ENCODE results near the gene DNM2. TPM values are rescaled to one million over a fixed set of nuclear protein-coding genes. Genes with fewer than 3 reads are reported as not detected.

Gene DNM2
- total and polyA plus RNA-seq, 9 of the 15 experiments (the other 6 are each of a cell fraction or from before 2014, with no cell fraction given): 2.2 to 161 (median 72.6) TPM

DNA sequence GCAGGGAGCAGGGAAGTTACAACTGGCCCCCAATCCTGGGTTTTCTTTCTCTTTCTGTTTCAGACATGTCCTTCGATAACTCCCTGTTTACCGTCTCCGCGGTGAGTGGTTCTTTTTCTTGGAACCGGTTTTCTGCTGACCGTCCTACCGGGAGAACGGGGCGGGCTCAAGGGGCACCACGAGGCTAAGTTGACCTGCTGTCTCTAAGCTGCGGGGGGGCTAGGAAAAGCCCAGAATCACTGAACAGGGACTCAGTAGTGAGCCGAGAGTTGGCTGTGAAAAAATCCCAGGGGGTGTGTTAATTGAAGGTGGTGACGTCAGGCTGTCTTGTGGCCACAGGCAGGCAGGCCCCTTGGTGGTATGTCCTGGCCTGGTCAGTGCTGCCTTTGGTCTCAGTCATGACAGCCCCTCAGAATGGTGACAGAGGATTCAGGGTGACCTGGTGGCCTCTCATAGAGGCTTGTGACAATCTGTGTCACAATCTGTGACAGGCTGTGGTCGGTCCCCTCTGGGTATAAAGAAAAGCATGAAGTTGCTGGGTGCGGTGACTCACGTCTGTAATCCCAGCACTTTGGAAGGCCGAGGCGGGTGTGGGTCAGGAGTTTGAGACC lies 145.3 kb downstream of the DNM2 start (continued):
- TF ChIP-seq, protein P1, sequence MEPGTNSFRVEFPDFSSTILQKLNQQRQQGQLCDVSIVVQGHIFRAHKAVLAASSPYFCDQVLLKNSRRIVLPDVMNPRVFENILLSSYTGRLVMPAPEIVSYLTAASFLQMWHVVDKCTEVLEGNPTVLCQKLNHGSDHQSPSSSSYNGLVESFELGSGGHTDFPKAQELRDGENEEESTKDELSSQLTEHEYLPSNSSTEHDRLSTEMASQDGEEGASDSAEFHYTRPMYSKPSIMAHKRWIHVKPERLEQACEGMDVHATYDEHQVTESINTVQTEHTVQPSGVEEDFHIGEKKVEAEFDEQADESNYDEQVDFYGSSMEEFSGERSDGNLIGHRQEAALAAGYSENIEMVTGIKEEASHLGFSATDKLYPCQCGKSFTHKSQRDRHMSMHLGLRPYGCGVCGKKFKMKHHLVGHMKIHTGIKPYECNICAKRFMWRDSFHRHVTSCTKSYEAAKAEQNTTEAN (CRISPR knock-in tag; IDR thresholded peaks at IDR 0.05): 0 out of 2 replicates have a peak, but pooled peaks have one; percentile 27
- TF ChIP-seq ELF1 (tag; IDR thresholded peaks at IDR 0.05) (0 out of 2 replicates have a peak, but pooled peaks have one; percentile 30), SP1 (CRISPR knock-in tag; IDR thresholded peaks at IDR 0.05) (peak; percentile 47; the same call in 1 of the 2 replicates), ADNP (tag; IDR thresholded peaks at IDR 0.05) (peak; percentile 64; the same call in 1 of the 2 replicates), MAZ (CRISPR knock-in tag; conservative IDR thresholded peaks at IDR 0.05 in 1 of 2, IDR thresholded peaks at IDR 0.05 in 1 of 2) (peak in 1 of 2 experiments; percentile 43; a peak in 1 of 4 replicates), NFE2 (IDR thresholded peaks at IDR 0.05; ENCODE audit: low read depth) (no peak), RFX5 (IDR thresholded peaks at IDR 0.05; ENCODE audit: low read depth, low read length) (no peak), U2AF2 (optimal IDR thresholded peaks at IDR 0.05; ENCODE audit: low read depth, low read length) (no peak), LEF1 (IDR thresholded peaks at IDR 0.05) (peak; percentile 23; the same call in 1 of the 2 replicates), TCF7L2 (IDR thresholded peaks at IDR 0.05; ENCODE audit: low read depth, low read length) (no peak)
- TF ChIP-seq, protein P2, sequence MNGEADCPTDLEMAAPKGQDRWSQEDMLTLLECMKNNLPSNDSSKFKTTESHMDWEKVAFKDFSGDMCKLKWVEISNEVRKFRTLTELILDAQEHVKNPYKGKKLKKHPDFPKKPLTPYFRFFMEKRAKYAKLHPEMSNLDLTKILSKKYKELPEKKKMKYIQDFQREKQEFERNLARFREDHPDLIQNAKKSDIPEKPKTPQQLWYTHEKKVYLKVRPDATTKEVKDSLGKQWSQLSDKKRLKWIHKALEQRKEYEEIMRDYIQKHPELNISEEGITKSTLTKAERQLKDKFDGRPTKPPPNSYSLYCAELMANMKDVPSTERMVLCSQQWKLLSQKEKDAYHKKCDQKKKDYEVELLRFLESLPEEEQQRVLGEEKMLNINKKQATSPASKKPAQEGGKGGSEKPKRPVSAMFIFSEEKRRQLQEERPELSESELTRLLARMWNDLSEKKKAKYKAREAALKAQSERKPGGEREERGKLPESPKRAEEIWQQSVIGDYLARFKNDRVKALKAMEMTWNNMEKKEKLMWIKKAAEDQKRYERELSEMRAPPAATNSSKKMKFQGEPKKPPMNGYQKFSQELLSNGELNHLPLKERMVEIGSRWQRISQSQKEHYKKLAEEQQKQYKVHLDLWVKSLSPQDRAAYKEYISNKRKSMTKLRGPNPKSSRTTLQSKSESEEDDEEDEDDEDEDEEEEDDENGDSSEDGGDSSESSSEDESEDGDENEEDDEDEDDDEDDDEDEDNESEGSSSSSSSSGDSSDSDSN (IDR thresholded peaks at IDR 0.05; ENCODE audit: borderline replicate concordance in 1 of 2, low read depth in 2 of 2, low read length in 2 of 2): no peak
- TF ChIP-seq, protein P3, sequence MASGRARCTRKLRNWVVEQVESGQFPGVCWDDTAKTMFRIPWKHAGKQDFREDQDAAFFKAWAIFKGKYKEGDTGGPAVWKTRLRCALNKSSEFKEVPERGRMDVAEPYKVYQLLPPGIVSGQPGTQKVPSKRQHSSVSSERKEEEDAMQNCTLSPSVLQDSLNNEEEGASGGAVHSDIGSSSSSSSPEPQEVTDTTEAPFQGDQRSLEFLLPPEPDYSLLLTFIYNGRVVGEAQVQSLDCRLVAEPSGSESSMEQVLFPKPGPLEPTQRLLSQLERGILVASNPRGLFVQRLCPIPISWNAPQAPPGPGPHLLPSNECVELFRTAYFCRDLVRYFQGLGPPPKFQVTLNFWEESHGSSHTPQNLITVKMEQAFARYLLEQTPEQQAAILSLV (tag; IDR thresholded peaks at IDR 0.05): no peak
- TF ChIP-seq, protein P4, sequence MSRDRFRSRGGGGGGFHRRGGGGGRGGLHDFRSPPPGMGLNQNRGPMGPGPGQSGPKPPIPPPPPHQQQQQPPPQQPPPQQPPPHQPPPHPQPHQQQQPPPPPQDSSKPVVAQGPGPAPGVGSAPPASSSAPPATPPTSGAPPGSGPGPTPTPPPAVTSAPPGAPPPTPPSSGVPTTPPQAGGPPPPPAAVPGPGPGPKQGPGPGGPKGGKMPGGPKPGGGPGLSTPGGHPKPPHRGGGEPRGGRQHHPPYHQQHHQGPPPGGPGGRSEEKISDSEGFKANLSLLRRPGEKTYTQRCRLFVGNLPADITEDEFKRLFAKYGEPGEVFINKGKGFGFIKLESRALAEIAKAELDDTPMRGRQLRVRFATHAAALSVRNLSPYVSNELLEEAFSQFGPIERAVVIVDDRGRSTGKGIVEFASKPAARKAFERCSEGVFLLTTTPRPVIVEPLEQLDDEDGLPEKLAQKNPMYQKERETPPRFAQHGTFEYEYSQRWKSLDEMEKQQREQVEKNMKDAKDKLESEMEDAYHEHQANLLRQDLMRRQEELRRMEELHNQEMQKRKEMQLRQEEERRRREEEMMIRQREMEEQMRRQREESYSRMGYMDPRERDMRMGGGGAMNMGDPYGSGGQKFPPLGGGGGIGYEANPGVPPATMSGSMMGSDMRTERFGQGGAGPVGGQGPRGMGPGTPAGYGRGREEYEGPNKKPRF (IDR thresholded peaks at IDR 0.05; ENCODE audit: low read depth, low read length): no peak
- TF ChIP-seq, protein P5, sequence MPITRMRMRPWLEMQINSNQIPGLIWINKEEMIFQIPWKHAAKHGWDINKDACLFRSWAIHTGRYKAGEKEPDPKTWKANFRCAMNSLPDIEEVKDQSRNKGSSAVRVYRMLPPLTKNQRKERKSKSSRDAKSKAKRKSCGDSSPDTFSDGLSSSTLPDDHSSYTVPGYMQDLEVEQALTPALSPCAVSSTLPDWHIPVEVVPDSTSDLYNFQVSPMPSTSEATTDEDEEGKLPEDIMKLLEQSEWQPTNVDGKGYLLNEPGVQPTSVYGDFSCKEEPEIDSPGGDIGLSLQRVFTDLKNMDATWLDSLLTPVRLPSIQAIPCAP (CRISPR knock-in tag; IDR thresholded peaks at IDR 0.05; ENCODE audit: borderline replicate concordance): no peak
- TF ChIP-seq, protein P6, sequence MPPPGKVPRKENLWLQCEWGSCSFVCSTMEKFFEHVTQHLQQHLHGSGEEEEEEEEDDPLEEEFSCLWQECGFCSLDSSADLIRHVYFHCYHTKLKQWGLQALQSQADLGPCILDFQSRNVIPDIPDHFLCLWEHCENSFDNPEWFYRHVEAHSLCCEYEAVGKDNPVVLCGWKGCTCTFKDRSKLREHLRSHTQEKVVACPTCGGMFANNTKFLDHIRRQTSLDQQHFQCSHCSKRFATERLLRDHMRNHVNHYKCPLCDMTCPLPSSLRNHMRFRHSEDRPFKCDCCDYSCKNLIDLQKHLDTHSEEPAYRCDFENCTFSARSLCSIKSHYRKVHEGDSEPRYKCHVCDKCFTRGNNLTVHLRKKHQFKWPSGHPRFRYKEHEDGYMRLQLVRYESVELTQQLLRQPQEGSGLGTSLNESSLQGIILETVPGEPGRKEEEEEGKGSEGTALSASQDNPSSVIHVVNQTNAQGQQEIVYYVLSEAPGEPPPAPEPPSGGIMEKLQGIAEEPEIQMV (tag; conservative IDR thresholded peaks at IDR 0.05; ENCODE audit: low read depth): no peak
